Brain microvascular endothelial cell (primary cell): Measurements from ENCODE around the gene ZDHHC24.
"Not testable (repeated sequence)": the region's sequence is repeated elsewhere in the genome, so short reads cannot be mapped to it uniquely, and the experiment has no call there.

Experiments
- DNase-seq: peaks from one replicate; pipeline ENCODE4 v3.0.0-alpha.2; 2020
- H3K27ac ChIP-seq: fragments of 250-450 bp; sonication (Bioruptor Pico); 2 replicates; pipeline ENCODE4 v1.5.1; 2020; ENCODE audit warnings: mild to moderate bottlenecking, moderate library complexity
- H3K27me3 ChIP-seq: fragments of 250-450 bp; sonication (Bioruptor Pico); replicated peaks from 2 replicates; pipeline ENCODE4 v1.5.1; 2020; ENCODE audit warnings: mild to moderate bottlenecking
- H3K36me3 ChIP-seq: fragments of 250-450 bp; sonication (Bioruptor Pico); replicated peaks from 2 replicates; pipeline ENCODE4 v1.5.1; 2020; ENCODE audit warnings: mild to moderate bottlenecking
- H3K4me3 ChIP-seq: 2 replicates; pipeline ENCODE4 v1.5.1; 2011; ENCODE audit warnings: low read depth, mild to moderate bottlenecking, control low read depth, low read length, moderate library complexity
- in situ Hi-C: cut with HindIII; loops from 2 replicates; pipeline ENCODE4 v1.10.0; 2017; ENCODE audit warnings: low sequenced_read_pairs, low pct_ligation_motif_present
- TF ChIP-seq, protein P1 (sequence below): IDR thresholded peaks from 2 replicates; pipeline ENCODE4 v1.5.1; 2011; ENCODE audit warnings: low read depth, mild to moderate bottlenecking, moderate library complexity, low read length, control low read depth, inconsistent platforms; ENCODE audit errors: missing control alignments

Gene ZDHHC24

GRCh38 chr11:66546368-66546965 lies 619 bp upstream of the ZDHHC24 start, which contains the start of gene ACTN3:
Gene ACTN3, plus strand, starts transcription at chr11:66546903. Its CDS starts 35 bp downstream, at chr11:66546938.
- in situ Hi-C loops, result no loop called here
- DNase-seq, result no peak
- no peaks in the 10 kb centered on the region for H3K27me3 ChIP-seq
- peak within 1 kb of the TSS; percentile 48 for H3K27ac ChIP-seq
- no peaks in the 10 kb centered on the region for H3K36me3 ChIP-seq
- peak within 1 kb of the TSS; percentile 70 for H3K4me3 ChIP-seq
- TF ChIP-seq, protein P1, sequence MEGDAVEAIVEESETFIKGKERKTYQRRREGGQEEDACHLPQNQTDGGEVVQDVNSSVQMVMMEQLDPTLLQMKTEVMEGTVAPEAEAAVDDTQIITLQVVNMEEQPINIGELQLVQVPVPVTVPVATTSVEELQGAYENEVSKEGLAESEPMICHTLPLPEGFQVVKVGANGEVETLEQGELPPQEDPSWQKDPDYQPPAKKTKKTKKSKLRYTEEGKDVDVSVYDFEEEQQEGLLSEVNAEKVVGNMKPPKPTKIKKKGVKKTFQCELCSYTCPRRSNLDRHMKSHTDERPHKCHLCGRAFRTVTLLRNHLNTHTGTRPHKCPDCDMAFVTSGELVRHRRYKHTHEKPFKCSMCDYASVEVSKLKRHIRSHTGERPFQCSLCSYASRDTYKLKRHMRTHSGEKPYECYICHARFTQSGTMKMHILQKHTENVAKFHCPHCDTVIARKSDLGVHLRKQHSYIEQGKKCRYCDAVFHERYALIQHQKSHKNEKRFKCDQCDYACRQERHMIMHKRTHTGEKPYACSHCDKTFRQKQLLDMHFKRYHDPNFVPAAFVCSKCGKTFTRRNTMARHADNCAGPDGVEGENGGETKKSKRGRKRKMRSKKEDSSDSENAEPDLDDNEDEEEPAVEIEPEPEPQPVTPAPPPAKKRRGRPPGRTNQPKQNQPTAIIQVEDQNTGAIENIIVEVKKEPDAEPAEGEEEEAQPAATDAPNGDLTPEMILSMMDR, result no peak

DNA sequence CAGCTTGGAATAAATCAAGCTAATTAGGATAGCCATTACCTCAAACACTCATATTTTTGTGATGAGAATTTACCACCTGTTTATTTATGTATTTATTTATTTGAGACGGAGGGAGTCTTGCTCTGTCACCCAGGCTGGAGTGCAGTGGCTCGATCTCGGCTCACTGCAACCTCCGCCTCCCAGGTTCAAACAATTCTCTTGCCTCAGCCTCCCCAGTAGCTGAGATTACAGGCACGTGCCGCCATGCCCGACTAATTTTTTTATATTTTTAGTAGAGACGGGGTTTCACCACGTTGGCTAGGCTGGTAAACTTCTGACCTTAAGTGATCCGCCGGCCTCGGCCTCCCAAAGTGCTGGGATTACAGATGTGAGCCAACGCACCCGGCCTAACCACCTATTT lies 896 bp downstream of the ZDHHC24 start:
- H3K27ac ChIP-seq, DNase-seq, H3K36me3 ChIP-seq, H3K27me3 ChIP-seq, in situ Hi-C loops: not testable (repeated sequence)
- H3K4me3 ChIP-seq, result peak overlapping the region; percentile 70

DNA sequence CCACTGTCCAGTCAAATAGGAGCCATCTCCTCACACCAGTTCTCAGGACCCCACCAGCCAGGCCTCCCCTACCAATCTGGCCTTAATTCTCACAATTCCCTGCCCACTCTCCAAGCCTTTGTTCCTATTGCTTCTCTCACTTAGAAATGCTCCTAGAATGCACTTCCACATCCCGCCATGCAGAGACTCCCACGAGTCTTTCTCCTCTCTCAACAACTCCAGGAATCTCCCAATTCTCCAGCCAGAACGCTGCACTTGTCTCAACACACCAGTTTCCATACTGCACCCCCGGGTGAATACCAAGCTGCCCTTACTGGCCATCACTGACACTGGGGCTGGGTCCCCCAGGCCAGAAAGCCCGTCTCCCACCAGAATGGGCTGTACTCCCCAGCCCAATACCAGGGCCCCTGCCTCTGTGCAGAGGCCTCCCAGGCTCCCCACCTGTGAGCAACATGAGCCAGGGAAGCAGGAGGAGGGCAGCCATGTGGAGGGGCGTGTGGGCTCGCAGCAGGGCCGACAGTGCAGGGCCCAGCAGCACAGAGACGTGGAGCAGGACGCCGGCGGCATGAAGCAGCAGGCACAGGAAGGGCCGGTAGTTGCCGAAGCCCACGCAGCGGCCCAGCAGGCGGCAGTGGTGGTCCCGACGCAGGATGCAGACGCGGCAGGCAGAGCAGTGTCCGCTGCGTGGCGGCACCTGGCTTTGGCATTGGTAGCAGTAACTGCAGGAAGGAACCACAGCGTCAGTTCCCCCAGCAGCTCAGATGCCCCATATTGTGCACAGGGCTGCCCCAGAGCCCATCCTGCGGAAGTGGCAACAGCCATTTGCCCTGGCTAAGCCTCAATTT lies 2.4 kb downstream of the ZDHHC24 start:
- Histone ChIP-seq H3K4me3 (peak overlapping the region; percentile 26), H3K36me3 (no peaks in the 10 kb centered on the region), H3K27me3 (no peaks in the 10 kb centered on the region), H3K27ac (no peak overlapping the region)
- peak; percentile 47 for DNase-seq
- in situ Hi-C loops, result no loop called here
- TF ChIP-seq, protein P1, result peak; percentile 88

- Histone ChIP-seq H3K27ac (no peak overlapping the region), H3K36me3 (no peaks in the 10 kb centered on the region), H3K27me3 (no peaks in the 10 kb centered on the region), H3K4me3 (no peak overlapping the region)
- no peak for DNase-seq
- TF ChIP-seq, protein P1, result no peak
- in situ Hi-C loops, result no loop called here
Measured at GRCh38 chr11:66542362-66542761, 3.5 kb downstream of the ZDHHC24 start.

GRCh38 chr11:66541892-66542291 lies 4.0 kb downstream of the ZDHHC24 start:
- in situ Hi-C loops, result no loop called here

GRCh38 chr11:66540598-66540997 lies 5.2 kb downstream of the ZDHHC24 start:
- not testable (repeated sequence) for H3K27ac ChIP-seq

More at GRCh38 chr11:66541892-66542291, 4.0 kb downstream of the ZDHHC24 start:
- DNase-seq, result no peak
- H3K27ac ChIP-seq, result no peak overlapping the region
- H3K36me3 ChIP-seq, result no peaks in the 10 kb centered on the region
- no peak overlapping the region for H3K4me3 ChIP-seq
- TF ChIP-seq, protein P1, result no peak
- H3K27me3 ChIP-seq, result no peaks in the 10 kb centered on the region

More at GRCh38 chr11:66540598-66540997, 5.2 kb downstream of the ZDHHC24 start:
- H3K36me3 ChIP-seq, in situ Hi-C loops, H3K27me3 ChIP-seq, H3K4me3 ChIP-seq, DNase-seq: not testable (repeated sequence)
